GM18511 (cell line): Measurements from ENCODE around the gene ETF1.

Source experiments
- ATAC-seq: cut with Tn5 transposase; IDR thresholded peaks from one replicate; pipeline ENCODE4 v1.9.1; 2021; ENCODE audit warnings: mild to moderate bottlenecking, moderate library complexity; ENCODE audit not compliant: unreplicated experiment

The ETF1 gene

GRCh38 chr5:138465261-138466124, 77.5 kb downstream of the ETF1 start, which contains the start of gene EGR1:
EGR1 (plus strand) TSS chr5:138465479; CDS start chr5:138465762, 283 bp downstream.
- peak; percentile 64 for ATAC-seq

GRCh38 chr5:138464388-138465260, 78.4 kb downstream of the ETF1 start:
- ATAC-seq: peak; percentile 78

GRCh38 chr5:138464008-138464387, 79.0 kb downstream of the ETF1 start:
- peak; percentile 57 for ATAC-seq

- ATAC-seq: no peak
Measured at GRCh38 chr5:138463419-138464007, 79.5 kb downstream of the ETF1 start.

- ATAC-seq: no peak
Measured at GRCh38 chr5:138461343-138462125, 81.5 kb downstream of the ETF1 start.

- ATAC-seq: no peak
Measured at GRCh38 chr5:138460032-138460693, 82.9 kb downstream of the ETF1 start.

- ATAC-seq: peak; percentile 47
Measured at GRCh38 chr5:138459311-138459933, 83.6 kb downstream of the ETF1 start.

- no peak for ATAC-seq
Measured at GRCh38 chr5:138458856-138459255, 84.2 kb downstream of the ETF1 start.

- no peak for ATAC-seq
Measured at GRCh38 chr5:138458384-138458783, 84.7 kb downstream of the ETF1 start.

GRCh38 chr5:138457531-138458275, 85.3 kb downstream of the ETF1 start:
- no peak for ATAC-seq
